Tibial nerve (tissue), 4 donors: ENCODE data around the gene LYPD5.

Source experiments
- EP300 ChIP-seq, 2 donors: sonication (generic); formaldehyde crosslinking; IDR thresholded peaks; one replicate each; pipeline ENCODE4 v1.6.1; 2017; ENCODE audit warnings: antibody characterized with exemption in 2 of 2, mild to moderate bottlenecking in 1 of 2
- TF ChIP-seq, protein P1 (sequence below), 5 experiments: fragments of 200-600 bp in 3 of 5; fragments of 450-650 bp in 2 of 5; sonication (generic) in 3 of 5; IDR thresholded peaks; one replicate each; pipeline ENCODE4 v1.5.1; 2016 to 2019; ENCODE audit warnings: antibody characterized with exemption in 5 of 5, mild to moderate bottlenecking in 3 of 5, moderate library complexity in 2 of 5

DNA sequence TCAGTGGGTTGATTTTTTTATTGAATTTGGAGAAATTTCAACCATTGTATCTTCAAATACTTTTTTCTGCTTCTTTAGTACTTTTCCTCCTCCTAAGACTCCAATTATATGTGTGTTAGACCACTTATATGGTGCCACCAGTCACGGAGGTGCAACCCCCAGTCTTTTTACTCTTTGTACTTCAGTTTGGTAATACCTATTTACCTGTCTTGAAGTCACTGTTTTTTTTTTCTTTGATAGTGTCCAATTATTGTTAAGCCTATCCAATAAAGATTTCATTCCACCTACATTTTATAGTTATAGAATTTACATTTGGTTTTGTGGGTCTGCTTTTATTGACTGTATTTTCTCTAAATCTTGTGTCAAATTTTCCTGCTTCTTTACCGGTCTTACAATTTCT lies 39.8 kb upstream of the LYPD5 start:
- TF ChIP-seq, protein P1, sequence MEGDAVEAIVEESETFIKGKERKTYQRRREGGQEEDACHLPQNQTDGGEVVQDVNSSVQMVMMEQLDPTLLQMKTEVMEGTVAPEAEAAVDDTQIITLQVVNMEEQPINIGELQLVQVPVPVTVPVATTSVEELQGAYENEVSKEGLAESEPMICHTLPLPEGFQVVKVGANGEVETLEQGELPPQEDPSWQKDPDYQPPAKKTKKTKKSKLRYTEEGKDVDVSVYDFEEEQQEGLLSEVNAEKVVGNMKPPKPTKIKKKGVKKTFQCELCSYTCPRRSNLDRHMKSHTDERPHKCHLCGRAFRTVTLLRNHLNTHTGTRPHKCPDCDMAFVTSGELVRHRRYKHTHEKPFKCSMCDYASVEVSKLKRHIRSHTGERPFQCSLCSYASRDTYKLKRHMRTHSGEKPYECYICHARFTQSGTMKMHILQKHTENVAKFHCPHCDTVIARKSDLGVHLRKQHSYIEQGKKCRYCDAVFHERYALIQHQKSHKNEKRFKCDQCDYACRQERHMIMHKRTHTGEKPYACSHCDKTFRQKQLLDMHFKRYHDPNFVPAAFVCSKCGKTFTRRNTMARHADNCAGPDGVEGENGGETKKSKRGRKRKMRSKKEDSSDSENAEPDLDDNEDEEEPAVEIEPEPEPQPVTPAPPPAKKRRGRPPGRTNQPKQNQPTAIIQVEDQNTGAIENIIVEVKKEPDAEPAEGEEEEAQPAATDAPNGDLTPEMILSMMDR (IDR thresholded peaks at IDR 0.05), result no peak
- no peak for TF ChIP-seq EP300 (IDR thresholded peaks at IDR 0.05)
